SK-N-SH treated with all-trans-retinoic acid at 6 μM for 48 hours (cell line): ENCODE measurements around the gene TNS4.

Source experiments
- ARNTL ChIP-seq: fragments of 450-650 bp; formaldehyde crosslinking; IDR thresholded peaks from 2 replicates; pipeline ENCODE4 v1.5.0; 2020; ENCODE audit warnings: low read depth, mild to moderate bottlenecking, moderate library complexity, borderline replicate concordance
- ZFP3 ChIP-seq: fragments of 250-450 bp; sonication (Bioruptor Pico); IDR thresholded peaks from 2 replicates; pipeline ENCODE4 v1.5.0; 2020; ENCODE audit warnings: mild to moderate bottlenecking, moderate library complexity
- ZNF565 ChIP-seq: fragments of 450-650 bp; formaldehyde crosslinking; conservative IDR thresholded peaks from 2 replicates; pipeline ENCODE4 v1.5.0; 2020; ENCODE audit warnings: low read depth, mild to moderate bottlenecking, moderate library complexity
- TF ChIP-seq, protein P1 (sequence below): fragments of 250-450 bp; sonication (Bioruptor Pico); IDR thresholded peaks from 2 replicates; pipeline ENCODE4 v1.8.0; 2020; ENCODE audit warnings: mild to moderate bottlenecking, moderate library complexity, borderline replicate concordance

DNA sequence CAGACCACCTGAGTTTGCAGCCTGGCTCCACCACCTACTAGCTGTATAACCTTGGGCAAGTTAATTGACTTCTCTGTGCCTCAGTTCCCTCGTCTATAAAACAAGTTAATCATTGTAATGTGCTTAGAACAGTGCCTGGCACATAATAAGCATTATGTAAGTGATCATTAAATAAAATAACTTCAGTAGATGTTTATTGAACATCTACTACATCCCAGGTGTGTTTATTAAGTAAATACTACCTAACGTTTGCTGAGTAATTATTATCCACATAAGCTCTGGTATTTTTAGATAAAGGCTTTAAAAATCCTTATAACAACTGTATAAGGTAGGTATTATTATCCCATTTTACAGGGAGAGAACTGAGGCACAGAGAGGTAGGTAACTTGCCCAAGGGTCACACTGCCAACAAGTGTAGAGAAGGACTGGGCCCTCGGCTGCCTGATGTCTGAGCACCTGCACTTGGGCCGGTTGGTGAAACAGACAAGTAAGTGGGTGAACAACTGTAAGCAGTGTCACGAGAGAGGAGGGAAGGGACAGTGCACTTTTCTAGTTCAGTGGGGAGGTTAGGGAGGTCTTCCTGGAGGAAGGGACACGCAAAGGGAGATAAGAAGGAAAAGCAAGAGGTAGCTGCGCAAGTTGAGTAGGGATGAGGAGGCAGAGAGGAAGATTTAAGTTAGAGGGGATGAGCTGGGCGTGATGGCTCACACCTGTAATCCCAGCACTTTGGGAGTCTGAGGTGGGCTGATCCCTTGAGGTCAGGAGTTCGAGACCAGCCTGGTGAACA lies 4.6 kb downstream of the TNS4 start:
- TF ChIP-seq ZFP3 (CRISPR knock-in tag) (no peak), ZNF565 (CRISPR knock-in tag) (no peak), ARNTL (CRISPR knock-in tag) (no peak)
- TF ChIP-seq, protein P1, sequence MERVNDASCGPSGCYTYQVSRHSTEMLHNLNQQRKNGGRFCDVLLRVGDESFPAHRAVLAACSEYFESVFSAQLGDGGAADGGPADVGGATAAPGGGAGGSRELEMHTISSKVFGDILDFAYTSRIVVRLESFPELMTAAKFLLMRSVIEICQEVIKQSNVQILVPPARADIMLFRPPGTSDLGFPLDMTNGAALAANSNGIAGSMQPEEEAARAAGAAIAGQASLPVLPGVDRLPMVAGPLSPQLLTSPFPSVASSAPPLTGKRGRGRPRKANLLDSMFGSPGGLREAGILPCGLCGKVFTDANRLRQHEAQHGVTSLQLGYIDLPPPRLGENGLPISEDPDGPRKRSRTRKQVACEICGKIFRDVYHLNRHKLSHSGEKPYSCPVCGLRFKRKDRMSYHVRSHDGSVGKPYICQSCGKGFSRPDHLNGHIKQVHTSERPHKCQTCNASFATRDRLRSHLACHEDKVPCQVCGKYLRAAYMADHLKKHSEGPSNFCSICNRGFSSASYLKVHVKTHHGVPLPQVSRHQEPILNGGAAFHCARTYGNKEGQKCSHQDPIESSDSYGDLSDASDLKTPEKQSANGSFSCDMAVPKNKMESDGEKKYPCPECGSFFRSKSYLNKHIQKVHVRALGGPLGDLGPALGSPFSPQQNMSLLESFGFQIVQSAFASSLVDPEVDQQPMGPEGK (CRISPR knock-in tag) = no peak
